Neural cell (in vitro differentiated cells): Measurements from ENCODE around the gene MYO10. TPM values are rescaled to one million over a fixed set of nuclear protein-coding genes. Genes with fewer than 3 reads are reported as not detected.

ENCODE experiments used
- H2AFZ ChIP-seq: fragments of 200-600, 300-800 bp; sonication (generic), shearing (Covaris generic); 2 replicates; pipeline ENCODE4 v1.6.0; 2014; ENCODE audit warnings: low read depth, mild to moderate bottlenecking, antibody characterized with exemption, low read length, moderate library complexity
- H3F3A ChIP-seq: fragments of 200-600 bp; shearing (Covaris generic); 2 replicates; pipeline ENCODE4 v1.6.1; 2016; ENCODE audit warnings: mild to moderate bottlenecking, moderate library complexity, mixed read lengths, antibody characterized with exemption, low read length; ENCODE audit not compliant: insufficient read depth, poor library complexity, severe bottlenecking
- H3K27ac ChIP-seq: fragments of 200-600, 300-800 bp; sonication (generic), shearing (Covaris generic); 2 replicates; pipeline ENCODE4 v1.5.1; 2014; ENCODE audit warnings: mild to moderate bottlenecking, low read length, moderate library complexity
- H3K27me3 ChIP-seq: fragments of 300-800, 200-600 bp; sonication (generic), shearing (Covaris generic); 2 replicates; pipeline ENCODE4 v1.6.0; 2014; ENCODE audit warnings: mild to moderate bottlenecking, low read depth, low read length, moderate library complexity; ENCODE audit not compliant: insufficient read depth
- H3K36me3 ChIP-seq: fragments of 300-800, 200-600 bp; sonication (generic), shearing (Covaris generic); 2 replicates; pipeline ENCODE4 v1.5.1; 2014; ENCODE audit warnings: mild to moderate bottlenecking, antibody characterized with exemption, low read length, moderate library complexity; ENCODE audit not compliant: insufficient read depth
- H3K4me2 ChIP-seq: fragments of 300-800, 200-600 bp; sonication (generic), shearing (Covaris generic); 2 replicates; pipeline ENCODE4 v1.6.0; 2014; ENCODE audit warnings: mild to moderate bottlenecking, low read length
- H3K4me3 ChIP-seq: fragments of 300-800, 200-600 bp; sonication (generic), shearing (Covaris generic); 2 replicates; pipeline ENCODE4 v1.5.1; 2014; ENCODE audit warnings: mild to moderate bottlenecking, low read length, moderate library complexity
- H3K79me2 ChIP-seq: fragments of 200-600 bp; shearing (Covaris generic); replicated peaks from 2 replicates; pipeline ENCODE4 v1.6.0; 2014; ENCODE audit warnings: mild to moderate bottlenecking, low read length, moderate library complexity; ENCODE audit not compliant: insufficient read depth
- H3K9ac ChIP-seq: fragments of 300-800, 200-600 bp; sonication (generic), shearing (Covaris generic); 2 replicates; pipeline ENCODE4 v1.6.1; 2016; ENCODE audit warnings: mild to moderate bottlenecking, low read length, mixed read lengths
- H3K9me2 ChIP-seq: fragments of 200-600 bp; shearing (Covaris generic); 2 replicates; pipeline ENCODE4 v1.6.1; 2016; ENCODE audit warnings: mild to moderate bottlenecking, low read length, mixed read lengths; ENCODE audit not compliant: insufficient read depth
- H3K9me3 ChIP-seq: fragments of 200-600, 300-800 bp; sonication (generic), shearing (Covaris generic); 2 replicates; pipeline ENCODE4 v1.6.1; 2016; ENCODE audit warnings: mild to moderate bottlenecking, mixed run types, low read length, moderate library complexity, mixed read lengths
- H4K20me1 ChIP-seq: fragments of 200-600 bp; shearing (Covaris generic); 2 replicates; pipeline ENCODE4 v1.6.1; 2016; ENCODE audit warnings: mild to moderate bottlenecking, mixed run types; ENCODE audit not compliant: insufficient read depth
- CTCF ChIP-seq: fragments of 450-650 bp; IDR thresholded peaks from 2 replicates; pipeline ENCODE4 v1.5.1; 2014; ENCODE audit warnings: antibody characterized with exemption, mild to moderate bottlenecking, moderate library complexity; ENCODE audit not compliant: poor library complexity, severe bottlenecking
- EP300 ChIP-seq: fragments of 450-650 bp; conservative IDR thresholded peaks from 2 replicates; pipeline ENCODE4 v1.6.1; 2014; ENCODE audit warnings: antibody characterized with exemption, mild to moderate bottlenecking, moderate library complexity; ENCODE audit not compliant: poor library complexity, severe bottlenecking
- EZH2 ChIP-seq: fragments of 200-600, 300-800 bp; shearing (Covaris generic), sonication (generic); IDR thresholded peaks from 2 replicates; pipeline ENCODE4 v1.6.1; 2014; ENCODE audit warnings: antibody characterized with exemption, low read length, borderline replicate concordance, mild to moderate bottlenecking; ENCODE audit not compliant: insufficient read depth, poor library complexity, severe bottlenecking
- MXI1 ChIP-seq: fragments of 450-650 bp; conservative IDR thresholded peaks from 2 replicates; pipeline ENCODE4 v1.6.1; 2014; ENCODE audit warnings: antibody characterized with exemption, mild to moderate bottlenecking; ENCODE audit not compliant: poor library complexity, severe bottlenecking
- POLR2AphosphoS5 ChIP-seq: IDR thresholded peaks from 2 replicates; pipeline ENCODE4 v1.6.1; 2012
- RAD21 ChIP-seq: fragments of 450-650 bp; conservative IDR thresholded peaks from 2 replicates; pipeline ENCODE4 v1.6.1; 2014; ENCODE audit warnings: antibody characterized with exemption, mild to moderate bottlenecking, moderate library complexity
- REST ChIP-seq: IDR thresholded peaks from 2 replicates; pipeline ENCODE4 v1.6.1; 2012; ENCODE audit warnings: borderline replicate concordance
- SMC3 ChIP-seq: fragments of 450-650 bp; conservative IDR thresholded peaks from 2 replicates; pipeline ENCODE4 v1.6.1; 2014; ENCODE audit warnings: antibody characterized with exemption, mild to moderate bottlenecking, moderate library complexity; ENCODE audit not compliant: poor library complexity
- TAF1 ChIP-seq: IDR thresholded peaks from 2 replicates; pipeline ENCODE4 v1.6.1; 2012; ENCODE audit warnings: low read depth
- polyA plus RNA-seq: library from polyadenylated mRNA; depleted of rRNA; stranded (reverse); fragments of >200 nt; gene quantifications from 2 replicates; pipeline ENCODE4 v1.2.3, GENCODE V29; 2014

MYO10 gene
- polyA plus RNA-seq, 1 donor from 2014 or later: 3.2 TPM

GRCh38 chr5:16671208-16671607, 264.9 kb downstream of the MYO10 start:
- no peak overlapping the region for H3K9ac ChIP-seq
- no peak overlapping the region for H3K4me2 ChIP-seq
- H3K9me3 ChIP-seq: no peaks in the 10 kb centered on the region
- no peak overlapping the region for H3K4me3 ChIP-seq
- no peaks in the 10 kb centered on the region for H3K9me2 ChIP-seq
- no peaks in the 10 kb centered on the region for H3F3A ChIP-seq
- H3K36me3 ChIP-seq: no peaks in the 10 kb centered on the region
- no peaks in the 10 kb centered on the region for H3K27me3 ChIP-seq
- H3K27ac ChIP-seq: no peak overlapping the region
- no peak for TF ChIP-seq CTCF
- TF ChIP-seq MXI1: no peak
- no peak for TF ChIP-seq EP300
- TF ChIP-seq POLR2AphosphoS5: no peak
- no peaks in the 10 kb centered on the region for H4K20me1 ChIP-seq
- H3K79me2 ChIP-seq: no peaks in the 10 kb centered on the region
- no peak overlapping the region for H2AFZ ChIP-seq

- Histone ChIP-seq H3K27ac (no peak overlapping the region), H3K9ac (no peak overlapping the region), H2AFZ (no peak overlapping the region), H3K36me3 (no peaks in the 10 kb centered on the region), H3K4me3 (no peak overlapping the region), H4K20me1 (no peaks in the 10 kb centered on the region), H3K9me3 (no peaks in the 10 kb centered on the region), H3K79me2 (no peaks in the 10 kb centered on the region), H3F3A (no peaks in the 10 kb centered on the region), H3K4me2 (no peak overlapping the region), H3K27me3 (no peaks in the 10 kb centered on the region), H3K9me2 (no peaks in the 10 kb centered on the region)
- TF ChIP-seq RAD21 (no peak), MXI1 (no peak), CTCF (no peak), REST (no peak), SMC3 (no peak), POLR2AphosphoS5 (no peak), EP300 (no peak), EZH2 (no peak), TAF1 (no peak)
Measured at GRCh38 chr5:16669776-16670175, 266.3 kb downstream of the MYO10 start.
